Upper lobe of left lung (tissue), 4 donors: ENCODE results near the gene ADGRD1.

Experiments
- EP300 ChIP-seq, 4 donors: sonication (generic); formaldehyde crosslinking; IDR thresholded peaks; one replicate each; pipeline ENCODE4 v1.5.1; 2017; ENCODE audit warnings: antibody characterized with exemption in 4 of 4, control low read depth in 2 of 4
- POLR2AphosphoS5 ChIP-seq, 2 donors: sonication (generic); formaldehyde crosslinking; IDR thresholded peaks; one replicate each; pipeline ENCODE4 v1.5.1; 2017; ENCODE audit warnings: antibody characterized with exemption in 2 of 2
- TF ChIP-seq, protein P1 (sequence below), 6 experiments: fragments of 450-650 bp in 4 of 6; fragments of 200-600 bp in 2 of 6; sonication (generic) in 2 of 6; IDR thresholded peaks; one replicate each; pipeline ENCODE4 v1.5.1; 2016 to 2019; ENCODE audit warnings: antibody characterized with exemption in 6 of 6

DNA sequence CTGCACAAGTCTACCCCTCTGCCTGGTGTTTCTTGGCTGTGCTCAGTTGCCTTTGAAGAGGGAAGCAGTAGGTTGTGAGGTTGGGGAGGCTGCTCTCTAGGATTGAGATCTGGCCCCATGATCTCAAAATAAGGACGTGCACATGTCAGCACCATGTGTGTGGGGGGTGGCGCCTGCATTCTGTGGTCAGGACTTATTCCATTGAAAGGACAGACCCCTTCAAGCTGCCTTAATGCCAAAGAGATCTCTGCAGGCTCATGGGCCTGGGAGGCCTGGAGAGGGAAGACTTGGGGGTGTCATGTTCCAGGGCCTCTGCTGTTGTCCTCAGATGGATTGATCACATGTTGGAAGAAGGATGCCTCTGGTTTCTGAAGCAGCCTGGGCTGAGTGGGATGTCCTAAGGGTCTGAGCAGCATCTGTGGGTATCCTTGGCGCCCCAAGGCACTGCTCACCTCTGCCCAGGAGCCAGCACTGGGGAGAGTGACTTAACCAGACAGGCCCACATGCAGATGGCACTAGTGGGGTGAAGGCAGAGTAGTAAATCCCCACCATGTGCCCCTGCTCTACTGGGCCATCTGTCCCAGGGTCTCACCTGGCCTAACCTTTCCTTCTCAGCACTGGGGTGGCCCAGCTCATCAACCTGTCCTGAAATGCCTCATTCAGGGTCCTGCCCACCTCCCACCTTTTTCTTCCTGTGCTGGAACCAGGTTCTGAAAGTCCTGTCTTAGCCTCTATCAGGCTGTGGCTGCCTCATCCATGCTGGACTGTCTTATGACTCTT is 118.9 kb downstream of the ADGRD1 start:
- TF ChIP-seq POLR2AphosphoS5 (IDR thresholded peaks at IDR 0.05) (no peak), EP300 (IDR thresholded peaks at IDR 0.05) (no peak)
- TF ChIP-seq, protein P1, sequence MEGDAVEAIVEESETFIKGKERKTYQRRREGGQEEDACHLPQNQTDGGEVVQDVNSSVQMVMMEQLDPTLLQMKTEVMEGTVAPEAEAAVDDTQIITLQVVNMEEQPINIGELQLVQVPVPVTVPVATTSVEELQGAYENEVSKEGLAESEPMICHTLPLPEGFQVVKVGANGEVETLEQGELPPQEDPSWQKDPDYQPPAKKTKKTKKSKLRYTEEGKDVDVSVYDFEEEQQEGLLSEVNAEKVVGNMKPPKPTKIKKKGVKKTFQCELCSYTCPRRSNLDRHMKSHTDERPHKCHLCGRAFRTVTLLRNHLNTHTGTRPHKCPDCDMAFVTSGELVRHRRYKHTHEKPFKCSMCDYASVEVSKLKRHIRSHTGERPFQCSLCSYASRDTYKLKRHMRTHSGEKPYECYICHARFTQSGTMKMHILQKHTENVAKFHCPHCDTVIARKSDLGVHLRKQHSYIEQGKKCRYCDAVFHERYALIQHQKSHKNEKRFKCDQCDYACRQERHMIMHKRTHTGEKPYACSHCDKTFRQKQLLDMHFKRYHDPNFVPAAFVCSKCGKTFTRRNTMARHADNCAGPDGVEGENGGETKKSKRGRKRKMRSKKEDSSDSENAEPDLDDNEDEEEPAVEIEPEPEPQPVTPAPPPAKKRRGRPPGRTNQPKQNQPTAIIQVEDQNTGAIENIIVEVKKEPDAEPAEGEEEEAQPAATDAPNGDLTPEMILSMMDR (IDR thresholded peaks at IDR 0.05), result no peak
